Tibial artery (tissue), 4 donors: ENCODE measurements around the gene USP10.

Experiments
- DNase-seq, 2 donors: peaks; one replicate each; pipeline ENCODE4 v3.0.0-alpha.2; 2019
- H3K27ac ChIP-seq, 2 donors: fragments of 200-600 bp; sonication (generic) in 1 of 2; 1 replicate in 1 of 2; 2 replicates in 1 of 2; pipeline ENCODE4 v1.5.1; 2018 to 2019; ENCODE audit warnings: mild to moderate bottlenecking in 1 of 2
- H3K27me3 ChIP-seq, 2 donors: fragments of 200-600 bp; sonication (generic) in 1 of 2; one replicate each; pipeline versions ENCODE4 v1.5.1 to v1.6.0; 2016 to 2019
- H3K36me3 ChIP-seq, 3 donors: fragments of 200-600 bp; sonication (generic) in 2 of 3; one replicate each; pipeline ENCODE4 v1.5.1; 2016 to 2019; ENCODE audit warnings: mild to moderate bottlenecking in 2 of 3
- H3K4me1 ChIP-seq, 4 donors: fragments of 200-600 bp; sonication (generic) in 2 of 4; 1 replicate in 3 of 4; 2 replicates in 1 of 4; pipeline ENCODE4 v1.5.1; 2016 to 2019
- H3K4me3 ChIP-seq, 2 donors: fragments of 200-600 bp; sonication (generic) in 1 of 2; 1 replicate in 1 of 2; 2 replicates in 1 of 2; pipeline ENCODE4 v1.5.1; 2018 to 2019; ENCODE audit warnings: mild to moderate bottlenecking in 2 of 2
- H3K9me3 ChIP-seq, 3 donors: fragments of 200-600 bp; sonication (generic) in 1 of 3; one replicate each; pipeline ENCODE4 v1.5.1; 2016 to 2019
- intact Hi-C: fragments of 100-400 bp; cut with DNase I; formaldehyde crosslinking; loops from one replicate; pipeline ENCODE4 v1.15.0; 2023; ENCODE audit warnings: low total_unique reads
- TF ChIP-seq, protein P1 (sequence below), 2 experiments: fragments of 200-600 bp in 1 of 2; fragments of 450-650 bp in 1 of 2; IDR thresholded peaks; one replicate each; pipeline ENCODE4 v1.5.1; 2017 to 2019; ENCODE audit warnings: antibody characterized with exemption in 2 of 2, mild to moderate bottlenecking in 1 of 2, moderate library complexity in 1 of 2

USP10 gene

DNA sequence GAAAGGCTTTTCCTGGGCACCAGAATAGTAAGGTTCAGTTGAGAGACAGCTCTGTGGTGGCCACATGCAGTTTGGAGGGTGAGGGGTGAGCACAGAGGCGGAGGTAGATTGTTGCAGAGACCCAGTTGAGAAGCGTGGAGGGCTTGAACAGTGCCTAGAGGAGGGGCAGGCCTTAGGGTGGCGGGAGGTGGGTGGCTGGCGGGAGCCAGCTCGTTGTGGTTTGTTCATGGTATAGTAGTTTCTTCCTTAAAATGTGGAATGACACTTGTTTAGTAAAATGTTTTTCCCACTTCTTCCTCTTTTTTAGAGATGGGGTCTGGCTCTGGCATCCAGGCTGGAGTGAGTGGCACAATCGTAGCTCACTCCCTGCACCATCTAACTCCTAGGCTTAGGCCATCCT is 14.2 kb downstream of the USP10 start:
- H3K4me1 ChIP-seq: peaks cover 0 to 6% (median 0%) of the 10 kb centered on the region in 4 donors
- intact Hi-C loops: no loop called here
- DNase-seq: no peak

DNA sequence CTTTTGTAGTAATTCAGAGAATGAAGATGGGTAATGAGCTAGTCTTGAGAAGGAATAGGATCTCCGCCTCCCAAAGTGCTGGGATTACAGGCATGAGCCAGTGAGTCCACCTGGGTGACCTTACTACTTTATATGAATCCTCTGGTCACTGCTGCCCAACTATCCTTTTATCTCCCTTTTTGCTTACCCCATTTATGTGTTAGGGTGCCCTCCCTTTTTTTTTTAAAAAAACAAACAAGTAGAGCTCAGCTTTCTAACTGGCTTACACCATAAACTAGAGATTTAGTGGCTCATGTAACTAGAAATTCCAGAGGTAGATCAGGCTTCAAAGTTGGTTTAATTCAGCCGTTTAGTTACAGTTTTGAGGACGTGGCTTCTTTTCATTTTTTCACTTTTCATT is 15.6 kb downstream of the USP10 start:
- TF ChIP-seq, protein P1, sequence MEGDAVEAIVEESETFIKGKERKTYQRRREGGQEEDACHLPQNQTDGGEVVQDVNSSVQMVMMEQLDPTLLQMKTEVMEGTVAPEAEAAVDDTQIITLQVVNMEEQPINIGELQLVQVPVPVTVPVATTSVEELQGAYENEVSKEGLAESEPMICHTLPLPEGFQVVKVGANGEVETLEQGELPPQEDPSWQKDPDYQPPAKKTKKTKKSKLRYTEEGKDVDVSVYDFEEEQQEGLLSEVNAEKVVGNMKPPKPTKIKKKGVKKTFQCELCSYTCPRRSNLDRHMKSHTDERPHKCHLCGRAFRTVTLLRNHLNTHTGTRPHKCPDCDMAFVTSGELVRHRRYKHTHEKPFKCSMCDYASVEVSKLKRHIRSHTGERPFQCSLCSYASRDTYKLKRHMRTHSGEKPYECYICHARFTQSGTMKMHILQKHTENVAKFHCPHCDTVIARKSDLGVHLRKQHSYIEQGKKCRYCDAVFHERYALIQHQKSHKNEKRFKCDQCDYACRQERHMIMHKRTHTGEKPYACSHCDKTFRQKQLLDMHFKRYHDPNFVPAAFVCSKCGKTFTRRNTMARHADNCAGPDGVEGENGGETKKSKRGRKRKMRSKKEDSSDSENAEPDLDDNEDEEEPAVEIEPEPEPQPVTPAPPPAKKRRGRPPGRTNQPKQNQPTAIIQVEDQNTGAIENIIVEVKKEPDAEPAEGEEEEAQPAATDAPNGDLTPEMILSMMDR (IDR thresholded peaks at IDR 0.05): no peak
- no peak for DNase-seq
- Histone ChIP-seq H3K27ac (no peak overlapping the region), H3K4me1 (peaks cover 0 to 6% (median 0%) of the 10 kb centered on the region in 4 donors), H3K36me3 (peaks cover 0 to 12% (median 0%) of the 10 kb centered on the region in 3 donors), H3K4me3 (no peak overlapping the region), H3K9me3 (no peaks in the 10 kb centered on the region), H3K27me3 (no peaks in the 10 kb centered on the region)
- intact Hi-C loops: loop anchor here (5.0 kb wide), 1 partner anchor 43 kb away; no protein-coding TSS in a partner anchor

More for the DNA sequence above, 14.2 kb downstream of the USP10 start:
- Histone ChIP-seq H3K27me3 (no peaks in the 10 kb centered on the region), H3K36me3 (peaks cover 0 to 12% (median 0%) of the 10 kb centered on the region in 3 donors), H3K9me3 (no peaks in the 10 kb centered on the region), H3K27ac (no peak overlapping the region), H3K4me3 (no peak overlapping the region)
- TF ChIP-seq, protein P1 (IDR thresholded peaks at IDR 0.05): no peak

DNA sequence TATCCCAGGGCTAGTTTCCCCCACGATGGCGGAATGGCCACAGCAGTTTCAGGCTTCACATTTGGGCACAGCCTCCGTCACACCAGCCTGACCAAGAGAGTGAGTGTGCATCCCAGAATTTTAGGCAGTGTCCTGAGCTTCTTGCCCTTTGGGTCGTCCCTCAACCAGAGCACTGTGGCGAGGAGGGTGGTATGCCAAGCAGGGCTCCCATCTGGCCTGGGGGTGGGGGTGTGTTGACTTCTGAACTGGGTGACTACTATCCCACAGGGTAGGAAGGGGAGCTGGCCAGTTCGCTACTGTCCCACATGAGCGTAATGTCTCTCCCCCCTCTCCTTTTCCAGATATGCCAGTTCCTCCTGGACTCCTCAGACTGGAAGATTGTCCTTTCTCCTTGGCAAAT is 16.1 kb downstream of the USP10 start:
- peaks cover 0 to 12% (median 0%) of the 10 kb centered on the region in 3 donors for H3K36me3 ChIP-seq
- TF ChIP-seq, protein P1 (IDR thresholded peaks at IDR 0.05): no peak
- H3K27me3 ChIP-seq: no peaks in the 10 kb centered on the region
- no peak for DNase-seq
- peaks cover 0 to 6% (median 0%) of the 10 kb centered on the region in 4 donors for H3K4me1 ChIP-seq
- H3K4me3 ChIP-seq: no peak overlapping the region
- H3K27ac ChIP-seq: no peak overlapping the region
- intact Hi-C loops: loop anchor here (5.0 kb wide), 1 partner anchor 44 kb away; no protein-coding TSS in a partner anchor
- no peaks in the 10 kb centered on the region for H3K9me3 ChIP-seq

DNA sequence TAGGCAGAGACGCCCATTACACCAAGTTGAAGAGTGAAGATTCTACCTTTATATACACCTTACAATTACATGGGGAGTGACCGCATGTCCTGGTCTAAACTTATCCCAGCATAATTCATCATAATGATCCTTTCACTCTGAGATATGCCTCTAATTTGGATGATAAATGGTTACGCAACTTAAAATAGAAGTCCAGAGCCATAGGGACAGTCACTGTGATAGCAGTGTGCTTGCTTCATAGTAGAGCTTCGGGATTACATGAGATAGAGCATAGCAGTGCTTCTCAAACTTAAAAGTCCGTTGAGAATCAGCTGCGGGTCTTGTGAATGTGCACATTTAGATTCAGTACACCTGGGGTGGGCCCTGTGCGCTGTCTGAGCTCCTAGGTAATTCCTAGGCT is 16.9 kb downstream of the USP10 start:
- intact Hi-C loops: loop anchor here (5.0 kb wide), 1 partner anchor 44 kb away; no protein-coding TSS in a partner anchor
- H3K27ac ChIP-seq: no peak overlapping the region
- no peak for DNase-seq
- no peaks in the 10 kb centered on the region for H3K27me3 ChIP-seq
- peaks cover 0 to 6% (median 0%) of the 10 kb centered on the region in 4 donors for H3K4me1 ChIP-seq
- TF ChIP-seq, protein P1 (IDR thresholded peaks at IDR 0.05): no peak
- no peaks in the 10 kb centered on the region for H3K9me3 ChIP-seq
- H3K4me3 ChIP-seq: no peak overlapping the region
- peaks cover 0 to 12% (median 0%) of the 10 kb centered on the region in 3 donors for H3K36me3 ChIP-seq

DNA sequence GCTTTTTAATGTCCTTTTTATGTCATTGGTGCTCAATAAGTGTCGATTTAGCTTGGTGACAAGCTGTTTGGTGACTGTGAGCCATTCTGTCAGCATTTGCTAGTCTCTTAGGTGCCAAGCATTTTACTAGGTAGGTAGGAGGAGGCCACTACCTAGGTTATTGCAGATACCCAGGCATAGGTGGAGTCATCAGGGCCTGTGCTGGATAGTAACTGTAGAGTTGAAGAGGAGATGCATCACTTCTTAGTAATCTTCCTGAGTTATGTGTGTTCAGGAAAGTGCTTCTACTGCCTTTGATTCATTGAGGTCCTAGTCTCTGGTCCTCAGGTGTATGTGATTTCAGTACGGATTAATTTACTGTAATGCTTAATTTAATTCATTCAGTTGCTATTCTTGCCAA is 17.7 kb downstream of the USP10 start:
- intact Hi-C loops: loop anchor here (5.0 kb wide), 1 partner anchor 45 kb away; no protein-coding TSS in a partner anchor
- Histone ChIP-seq H3K27me3 (no peaks in the 10 kb centered on the region), H3K36me3 (peaks cover 0 to 12% (median 0%) of the 10 kb centered on the region in 3 donors)

More for the DNA sequence above, 17.7 kb downstream of the USP10 start:
- TF ChIP-seq, protein P1 (IDR thresholded peaks at IDR 0.05): no peak
- Histone ChIP-seq H3K27ac (no peak overlapping the region), H3K9me3 (no peaks in the 10 kb centered on the region), H3K4me3 (no peak overlapping the region), H3K4me1 (peaks cover 0 to 6% (median 0%) of the 10 kb centered on the region in 4 donors)
- DNase-seq: no peak
